ENCODE measurements around the gene UGT2B11.
"Not testable (repeated sequence)": the region's sequence is repeated elsewhere in the genome, so short reads cannot be mapped to it uniquely, and the experiment has no call there.

The UGT2B11 gene

GRCh38 chr4:69214716-69215115 lies at the start of gene UGT2B11:
TSS of gene UGT2B11 (minus strand) at chr4:69214748. CDS start at chr4:69214722, 26 bp downstream.
- Histone ChIP-seq H3K4me1 (no peaks in the 10 kb centered on the region), H3K4me3 (no peak within 1 kb of the TSS), H3K9ac (no peak within 1 kb of the TSS), H3K36me3 (no peaks in the 10 kb centered on the region), H4K20me1 (no peaks in the 10 kb centered on the region), H3K9me3 (no peaks in the 10 kb centered on the region), H3K27me3 (no peaks in the 10 kb centered on the region), H3K27ac (no peak within 1 kb of the TSS), H3K4me2 (no peak within 1 kb of the TSS)
- no peak for TF ChIP-seq Cebpa-rat (IDR thresholded peaks at IDR 0.05)

GRCh38 chr4:69253147-69253772 lies 38.7 kb upstream of the UGT2B11 start:
- H3K4me2 ChIP-seq = not testable (repeated sequence)

GRCh38 chr4:69250884-69251283 lies 36.3 kb upstream of the UGT2B11 start:
- H3K27me3 ChIP-seq, H3K27ac ChIP-seq, H3K4me3 ChIP-seq, H3K4me2 ChIP-seq, H3K9ac ChIP-seq, H4K20me1 ChIP-seq, H3K36me3 ChIP-seq, H3K9me3 ChIP-seq, H3K4me1 ChIP-seq: not testable (repeated sequence)

More at GRCh38 chr4:69253147-69253772, 38.7 kb upstream of the UGT2B11 start:
- not testable (repeated sequence) for H3K4me1 ChIP-seq, H3K27ac ChIP-seq, H3K27me3 ChIP-seq, H3K36me3 ChIP-seq, H3K4me3 ChIP-seq, H3K9ac ChIP-seq, H3K9me3 ChIP-seq, H4K20me1 ChIP-seq

- H3K4me1 ChIP-seq, H3K4me3 ChIP-seq, H3K9me3 ChIP-seq: not testable (repeated sequence)
Observed at GRCh38 chr4:69242562-69243240, 28.2 kb upstream of the UGT2B11 start.

GRCh38 chr4:69241746-69242145 lies 27.2 kb upstream of the UGT2B11 start:
- not testable (repeated sequence) for H3K9ac ChIP-seq, H3K27ac ChIP-seq, H4K20me1 ChIP-seq, H3K4me3 ChIP-seq, H3K4me2 ChIP-seq, H3K36me3 ChIP-seq, H3K27me3 ChIP-seq, H3K4me1 ChIP-seq, H3K9me3 ChIP-seq

More at GRCh38 chr4:69242562-69243240, 28.2 kb upstream of the UGT2B11 start:
- not testable (repeated sequence) for H4K20me1 ChIP-seq, H3K27me3 ChIP-seq, H3K9ac ChIP-seq, H3K36me3 ChIP-seq, H3K4me2 ChIP-seq, H3K27ac ChIP-seq

GRCh38 chr4:69240787-69241186 lies 26.2 kb upstream of the UGT2B11 start:
- not testable (repeated sequence) for H3K9ac ChIP-seq, H3K4me3 ChIP-seq, H4K20me1 ChIP-seq, H3K27me3 ChIP-seq, H3K4me1 ChIP-seq, H3K36me3 ChIP-seq, H3K9me3 ChIP-seq, H3K4me2 ChIP-seq, H3K27ac ChIP-seq

- no peaks in the 10 kb centered on the region for H3K36me3 ChIP-seq
- H3K9ac ChIP-seq = no peak overlapping the region
- no peak overlapping the region for H3K27ac ChIP-seq
- H3K4me2 ChIP-seq = no peak overlapping the region
- no peaks in the 10 kb centered on the region for H3K9me3 ChIP-seq
- no peaks in the 10 kb centered on the region for H3K4me1 ChIP-seq
- H4K20me1 ChIP-seq = no peaks in the 10 kb centered on the region
- no peak for TF ChIP-seq Cebpa-rat (IDR thresholded peaks at IDR 0.05)
- H3K4me3 ChIP-seq = no peak overlapping the region
- no peaks in the 10 kb centered on the region for H3K27me3 ChIP-seq
Observed at GRCh38 chr4:69239557-69240168, 25.1 kb upstream of the UGT2B11 start.

GRCh38 chr4:69239092-69239491 lies 24.5 kb upstream of the UGT2B11 start:
- Histone ChIP-seq H3K27me3 (no peaks in the 10 kb centered on the region), H3K4me3 (no peak overlapping the region), H3K4me1 (no peaks in the 10 kb centered on the region), H3K9ac (no peak overlapping the region), H3K36me3 (no peaks in the 10 kb centered on the region), H3K4me2 (no peak overlapping the region), H4K20me1 (no peaks in the 10 kb centered on the region), H3K27ac (no peak overlapping the region), H3K9me3 (no peaks in the 10 kb centered on the region)
- no peak for TF ChIP-seq Cebpa-rat (IDR thresholded peaks at IDR 0.05)

GRCh38 chr4:69224891-69225290 lies 10.3 kb upstream of the UGT2B11 start:
- Histone ChIP-seq H3K9ac (no peak overlapping the region), H4K20me1 (no peaks in the 10 kb centered on the region), H3K9me3 (no peaks in the 10 kb centered on the region), H3K4me1 (no peaks in the 10 kb centered on the region), H3K36me3 (no peaks in the 10 kb centered on the region), H3K27ac (no peak overlapping the region), H3K4me2 (no peak overlapping the region), H3K4me3 (no peak overlapping the region), H3K27me3 (no peaks in the 10 kb centered on the region)
- TF ChIP-seq Cebpa-rat (IDR thresholded peaks at IDR 0.05) = no peak

GRCh38 chr4:69223277-69223676 lies 8.7 kb upstream of the UGT2B11 start:
- not testable (repeated sequence) for H3K27me3 ChIP-seq, H3K9me3 ChIP-seq, H4K20me1 ChIP-seq, H3K4me2 ChIP-seq, H3K27ac ChIP-seq, H3K4me1 ChIP-seq, H3K9ac ChIP-seq, H3K36me3 ChIP-seq, H3K4me3 ChIP-seq

GRCh38 chr4:69218491-69218890 lies 3.9 kb upstream of the UGT2B11 start:
- H3K9ac ChIP-seq, H3K4me3 ChIP-seq, H3K4me2 ChIP-seq, H3K4me1 ChIP-seq, H4K20me1 ChIP-seq, H3K27ac ChIP-seq, H3K36me3 ChIP-seq, H3K27me3 ChIP-seq, H3K9me3 ChIP-seq: not testable (repeated sequence)

Measured in BLaER1 (cell line).